Neural progenitor cell (in vitro differentiated cells): ENCODE data around the gene FAM161A.

Source experiments
- CTCF ChIP-seq: fragments of 200-600 bp; sonication (generic); IDR thresholded peaks from 2 replicates; pipeline ENCODE4 v1.5.1; 2017; ENCODE audit warnings: antibody characterized with exemption, mild to moderate bottlenecking
- EZH2 ChIP-seq: fragments of 200-600 bp; sonication (generic); IDR thresholded peaks from 2 replicates; pipeline ENCODE4 v1.6.1; 2017; ENCODE audit warnings: antibody characterized with exemption, mild to moderate bottlenecking, moderate library complexity
- EZH2phosphoT487 ChIP-seq: fragments of 200-600 bp; sonication (generic); IDR thresholded peaks from 2 replicates; pipeline ENCODE4 v1.6.1; 2017; ENCODE audit warnings: antibody characterized with exemption

- no peak for TF ChIP-seq CTCF
- no peak for TF ChIP-seq EZH2
- TF ChIP-seq EZH2phosphoT487: no peak
Observed at GRCh38 chr2:61845320-61845719, 8.5 kb downstream of the FAM161A start.
